Fibroblast of mammary gland (primary cell): ENCODE results near the gene AMIGO1.

Experiments
- DNase-seq: peaks from one replicate; pipeline ENCODE4 v3.0.0-alpha.2; 2010; ENCODE audit warnings: low read depth
- H3K4me3 ChIP-seq: 2 replicates; pipeline ENCODE4 v1.5.1; 2011; ENCODE audit warnings: low read depth, mild to moderate bottlenecking, low read length, moderate library complexity; ENCODE audit not compliant: control insufficient read depth
- CTCF ChIP-seq: conservative IDR thresholded peaks from 2 replicates; pipeline ENCODE4 v1.5.1; 2011; ENCODE audit warnings: low read depth, low read length, inconsistent platforms; ENCODE audit not compliant: control insufficient read depth, insufficient read depth

AMIGO1 gene

GRCh38 chr1:109514846-109515245 lies 5.3 kb upstream of the AMIGO1 start:
- TF ChIP-seq CTCF: no peak
- no peak overlapping the region for H3K4me3 ChIP-seq
- no peak for DNase-seq

- TF ChIP-seq CTCF: no peak
- no peak overlapping the region for H3K4me3 ChIP-seq
- DNase-seq: no peak
Observed at GRCh38 chr1:109513110-109513710, 3.7 kb upstream of the AMIGO1 start.

GRCh38 chr1:109508873-109509175 lies 703 bp downstream of the AMIGO1 start:
- DNase-seq: no peak
- no peak for TF ChIP-seq CTCF
- no peak overlapping the region for H3K4me3 ChIP-seq

- H3K4me3 ChIP-seq: no peak overlapping the region
- DNase-seq: no peak
Observed at GRCh38 chr1:109508001-109508872, 1.3 kb downstream of the AMIGO1 start.

GRCh38 chr1:109504974-109505373 lies 4.6 kb downstream of the AMIGO1 start:
- no peak overlapping the region for H3K4me3 ChIP-seq
- DNase-seq: no peak
- TF ChIP-seq CTCF: no peak

More at GRCh38 chr1:109508001-109508872, 1.3 kb downstream of the AMIGO1 start:
- TF ChIP-seq CTCF: no peak

- H3K4me3 ChIP-seq: no peak overlapping the region
- no peak for DNase-seq
- TF ChIP-seq CTCF: no peak
Observed at GRCh38 chr1:109503935-109504334, 5.6 kb downstream of the AMIGO1 start.
